ENCODE results near the gene SELENOW.
"Not testable (repeated sequence)": the region's sequence is repeated elsewhere in the genome, so short reads cannot be mapped to it uniquely, and the experiment has no call there.

The SELENOW gene

GRCh38 chr19:47802521-47803043, 24.1 kb downstream of the SELENOW start:
- no peaks in the 10 kb centered on the region for H3K27me3 ChIP-seq (ENCODE audit: insufficient read depth, low read length, poor library complexity)
- no peaks in the 10 kb centered on the region for H3K4me1 ChIP-seq (ENCODE audit: control insufficient read depth, low read depth, low read length)
- no peak overlapping the region for H2AK5ac ChIP-seq (ENCODE audit: low read length)
- H3K18ac ChIP-seq (ENCODE audit: low read length) = no peak overlapping the region
- no peaks in the 10 kb centered on the region for H3K79me1 ChIP-seq (ENCODE audit: low read length)
- H2BK120ac ChIP-seq (ENCODE audit: low read depth, low read length) = no peak overlapping the region
- H3K36me3 ChIP-seq (ENCODE audit: control insufficient read depth, insufficient read depth, low read length) = no peaks in the 10 kb centered on the region
- no peak overlapping the region for H3K56ac ChIP-seq (ENCODE audit: low read length)
- H3K9ac ChIP-seq (ENCODE audit: low read length) = no peak overlapping the region
- no peak overlapping the region for H3K27ac ChIP-seq (ENCODE audit: low read depth, low read length)
- no peaks in the 10 kb centered on the region for H3K79me2 ChIP-seq (ENCODE audit: control insufficient read depth, insufficient read depth, low read length)
- no peak overlapping the region for H3K23ac ChIP-seq (ENCODE audit: low read length)
- no peak overlapping the region for H2BK5ac ChIP-seq (ENCODE audit: low read length)
- no peak overlapping the region for H2BK15ac ChIP-seq (replicated peaks; ENCODE audit: low read depth)
- H3K4ac ChIP-seq (ENCODE audit: low read depth, low read length) = no peak overlapping the region
- no peak overlapping the region for H4K8ac ChIP-seq (ENCODE audit: low read depth, low read length)
- H3K4me2 ChIP-seq (ENCODE audit: low read length) = no peak overlapping the region
- no CpG with 5 or more reads among the region's 25 CpGs for WGBS (ENCODE audit: extremely low coverage, insufficient coverage, low lambda C conversion rate)
- DNase-seq = no peak
- no peak overlapping the region for H3K4me3 ChIP-seq (ENCODE audit: low read length)
- H4K5ac ChIP-seq (ENCODE audit: low read length) = no peak overlapping the region

- not testable (repeated sequence) for H3K56ac ChIP-seq (ENCODE audit: low read length); DNase-seq; H3K23ac ChIP-seq (ENCODE audit: low read length); H2AK5ac ChIP-seq (ENCODE audit: low read length); H3K79me1 ChIP-seq (ENCODE audit: low read length); H4K5ac ChIP-seq (ENCODE audit: low read length); H3K9ac ChIP-seq (ENCODE audit: low read length); H2BK15ac ChIP-seq (replicated peaks; ENCODE audit: low read depth); H3K27ac ChIP-seq (ENCODE audit: low read depth, low read length); H3K4me2 ChIP-seq (ENCODE audit: low read length); H3K18ac ChIP-seq (ENCODE audit: low read length); H3K79me2 ChIP-seq (ENCODE audit: control insufficient read depth, insufficient read depth, low read length); H3K4me1 ChIP-seq (ENCODE audit: control insufficient read depth, low read depth, low read length); H2BK120ac ChIP-seq (ENCODE audit: low read depth, low read length); H3K4ac ChIP-seq (ENCODE audit: low read depth, low read length); H4K8ac ChIP-seq (ENCODE audit: low read depth, low read length); H3K27me3 ChIP-seq (ENCODE audit: insufficient read depth, low read length, poor library complexity); H3K4me3 ChIP-seq (ENCODE audit: low read length); H2BK5ac ChIP-seq (ENCODE audit: low read length); H3K36me3 ChIP-seq (ENCODE audit: control insufficient read depth, insufficient read depth, low read length)
- no CpG with 5 or more reads among the region's 21 CpGs for WGBS (ENCODE audit: extremely low coverage, insufficient coverage, low lambda C conversion rate)
Observed at GRCh38 chr19:47803148-47803547, 24.6 kb downstream of the SELENOW start.

DNA sequence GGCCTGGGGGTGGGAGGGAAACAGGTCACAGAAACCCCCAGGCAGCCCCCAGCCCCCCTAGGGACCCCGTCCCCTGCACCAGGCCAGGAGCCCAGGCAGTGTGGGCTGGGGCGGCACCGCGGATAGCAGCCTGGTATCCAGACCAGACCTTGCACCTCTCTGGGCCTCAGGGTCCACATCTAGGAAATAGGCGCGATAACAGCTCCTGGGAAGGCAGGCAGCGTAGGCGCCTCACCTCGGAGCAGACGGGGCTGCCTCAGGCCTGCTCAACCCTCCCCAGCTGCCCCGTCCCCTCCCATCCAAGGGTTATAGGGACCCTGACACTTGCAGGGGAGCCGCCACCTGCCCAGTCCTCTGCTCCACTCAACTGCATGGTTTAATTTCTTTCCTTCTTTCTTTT, 25.2 kb downstream of the SELENOW start:
- H3K4me2 ChIP-seq (ENCODE audit: low read length); H3K79me1 ChIP-seq (ENCODE audit: low read length); H3K36me3 ChIP-seq (ENCODE audit: control insufficient read depth, insufficient read depth, low read length); H2AK5ac ChIP-seq (ENCODE audit: low read length); H3K4ac ChIP-seq (ENCODE audit: low read depth, low read length); H3K56ac ChIP-seq (ENCODE audit: low read length); H3K23ac ChIP-seq (ENCODE audit: low read length); H3K27ac ChIP-seq (ENCODE audit: low read depth, low read length); H2BK15ac ChIP-seq (replicated peaks; ENCODE audit: low read depth); H2BK120ac ChIP-seq (ENCODE audit: low read depth, low read length); H3K4me1 ChIP-seq (ENCODE audit: control insufficient read depth, low read depth, low read length); H2BK5ac ChIP-seq (ENCODE audit: low read length); H3K18ac ChIP-seq (ENCODE audit: low read length); H3K4me3 ChIP-seq (ENCODE audit: low read length); DNase-seq; H3K79me2 ChIP-seq (ENCODE audit: control insufficient read depth, insufficient read depth, low read length); H3K9ac ChIP-seq (ENCODE audit: low read length); H3K27me3 ChIP-seq (ENCODE audit: insufficient read depth, low read length, poor library complexity); H4K5ac ChIP-seq (ENCODE audit: low read length); H4K8ac ChIP-seq (ENCODE audit: low read depth, low read length): not testable (repeated sequence)
- WGBS (ENCODE audit: extremely low coverage, insufficient coverage, low lambda C conversion rate) = no CpG with 5 or more reads among the region's 12 CpGs

GRCh38 chr19:47804451-47804850, 25.9 kb downstream of the SELENOW start, which contains the start of gene TPRX1:
TPRX1 (minus strand) TSS chr19:47804551; CDS start chr19:47804539, 12 bp downstream.
- H3K27me3 ChIP-seq (ENCODE audit: insufficient read depth, low read length, poor library complexity); H2BK5ac ChIP-seq (ENCODE audit: low read length); H3K9ac ChIP-seq (ENCODE audit: low read length); H2BK120ac ChIP-seq (ENCODE audit: low read depth, low read length); H2AK5ac ChIP-seq (ENCODE audit: low read length); H3K4me1 ChIP-seq (ENCODE audit: control insufficient read depth, low read depth, low read length); H3K27ac ChIP-seq (ENCODE audit: low read depth, low read length); DNase-seq; H3K4me2 ChIP-seq (ENCODE audit: low read length); H4K8ac ChIP-seq (ENCODE audit: low read depth, low read length); H3K23ac ChIP-seq (ENCODE audit: low read length); H3K18ac ChIP-seq (ENCODE audit: low read length); H2BK15ac ChIP-seq (replicated peaks; ENCODE audit: low read depth); H3K79me2 ChIP-seq (ENCODE audit: control insufficient read depth, insufficient read depth, low read length); H3K36me3 ChIP-seq (ENCODE audit: control insufficient read depth, insufficient read depth, low read length); H3K4ac ChIP-seq (ENCODE audit: low read depth, low read length); H4K5ac ChIP-seq (ENCODE audit: low read length); H3K79me1 ChIP-seq (ENCODE audit: low read length); H3K4me3 ChIP-seq (ENCODE audit: low read length); H3K56ac ChIP-seq (ENCODE audit: low read length): not testable (repeated sequence)
- no CpG with 5 or more reads among the region's 5 CpGs for WGBS (ENCODE audit: extremely low coverage, insufficient coverage, low lambda C conversion rate)

DNA sequence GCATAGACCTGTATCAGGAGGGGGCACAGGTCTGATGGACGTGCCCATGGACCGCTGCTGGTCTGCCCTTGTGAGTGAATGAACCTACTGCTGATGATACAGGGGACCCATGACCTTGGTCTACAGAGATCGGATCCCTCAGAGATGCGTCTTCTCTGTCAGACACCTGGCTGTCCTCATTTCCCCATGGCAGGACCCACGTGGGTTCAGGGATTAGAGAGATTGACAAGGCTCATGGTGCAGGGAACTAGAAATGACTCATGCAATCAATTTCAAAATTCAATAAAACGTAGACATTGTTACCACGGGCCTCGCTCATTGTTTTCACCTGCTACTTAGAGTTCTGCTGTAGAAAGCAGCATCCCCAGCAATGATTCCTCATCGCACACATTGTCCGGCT, 26.8 kb downstream of the SELENOW start:
- WGBS (ENCODE audit: extremely low coverage, insufficient coverage, low lambda C conversion rate) = no CpG with 5 or more reads among the region's 10 CpGs

GRCh38 chr19:47806435-47806834, 27.9 kb downstream of the SELENOW start:
- no peak overlapping the region for H4K5ac ChIP-seq (ENCODE audit: low read length)
- H2BK120ac ChIP-seq (ENCODE audit: low read depth, low read length) = no peak overlapping the region
- no peak overlapping the region for H4K8ac ChIP-seq (ENCODE audit: low read depth, low read length)
- H3K27me3 ChIP-seq (ENCODE audit: insufficient read depth, low read length, poor library complexity) = no peaks in the 10 kb centered on the region
- H2AK5ac ChIP-seq (ENCODE audit: low read length) = no peak overlapping the region
- H3K4ac ChIP-seq (ENCODE audit: low read depth, low read length) = no peak overlapping the region
- H3K4me2 ChIP-seq (ENCODE audit: low read length) = no peak overlapping the region
- H3K23ac ChIP-seq (ENCODE audit: low read length) = no peak overlapping the region
- WGBS (ENCODE audit: extremely low coverage, insufficient coverage, low lambda C conversion rate) = no CpG with 5 or more reads among the region's 6 CpGs
- no peaks in the 10 kb centered on the region for H3K79me2 ChIP-seq (ENCODE audit: control insufficient read depth, insufficient read depth, low read length)
- H3K4me3 ChIP-seq (ENCODE audit: low read length) = no peak overlapping the region
- H3K56ac ChIP-seq (ENCODE audit: low read length) = no peak overlapping the region
- H3K27ac ChIP-seq (ENCODE audit: low read depth, low read length) = no peak overlapping the region
- H3K36me3 ChIP-seq (ENCODE audit: control insufficient read depth, insufficient read depth, low read length) = no peaks in the 10 kb centered on the region
- H3K18ac ChIP-seq (ENCODE audit: low read length) = no peak overlapping the region
- H2BK5ac ChIP-seq (ENCODE audit: low read length) = no peak overlapping the region
- H3K9ac ChIP-seq (ENCODE audit: low read length) = no peak overlapping the region
- no peaks in the 10 kb centered on the region for H3K79me1 ChIP-seq (ENCODE audit: low read length)
- H2BK15ac ChIP-seq (replicated peaks; ENCODE audit: low read depth) = no peak overlapping the region
- no peaks in the 10 kb centered on the region for H3K4me1 ChIP-seq (ENCODE audit: control insufficient read depth, low read depth, low read length)
- no peak for DNase-seq

More for the DNA sequence above, 26.8 kb downstream of the SELENOW start:
- no peaks in the 10 kb centered on the region for H3K27me3 ChIP-seq (ENCODE audit: insufficient read depth, low read length, poor library complexity)
- H2BK15ac ChIP-seq (replicated peaks; ENCODE audit: low read depth) = no peak overlapping the region
- no peak overlapping the region for H4K8ac ChIP-seq (ENCODE audit: low read depth, low read length)
- H3K36me3 ChIP-seq (ENCODE audit: control insufficient read depth, insufficient read depth, low read length) = no peaks in the 10 kb centered on the region
- H3K56ac ChIP-seq (ENCODE audit: low read length) = no peak overlapping the region
- H3K27ac ChIP-seq (ENCODE audit: low read depth, low read length) = no peak overlapping the region
- no peak overlapping the region for H3K18ac ChIP-seq (ENCODE audit: low read length)
- H2AK5ac ChIP-seq (ENCODE audit: low read length) = no peak overlapping the region
- no peak overlapping the region for H4K5ac ChIP-seq (ENCODE audit: low read length)
- no peak overlapping the region for H3K4me2 ChIP-seq (ENCODE audit: low read length)
- DNase-seq = no peak
- no peaks in the 10 kb centered on the region for H3K79me2 ChIP-seq (ENCODE audit: control insufficient read depth, insufficient read depth, low read length)
- no peak overlapping the region for H3K23ac ChIP-seq (ENCODE audit: low read length)
- H3K4me1 ChIP-seq (ENCODE audit: control insufficient read depth, low read depth, low read length) = no peaks in the 10 kb centered on the region
- no peak overlapping the region for H3K9ac ChIP-seq (ENCODE audit: low read length)
- no peak overlapping the region for H2BK5ac ChIP-seq (ENCODE audit: low read length)
- no peak overlapping the region for H3K4ac ChIP-seq (ENCODE audit: low read depth, low read length)
- H3K4me3 ChIP-seq (ENCODE audit: low read length) = no peak overlapping the region
- H3K79me1 ChIP-seq (ENCODE audit: low read length) = no peaks in the 10 kb centered on the region
- H2BK120ac ChIP-seq (ENCODE audit: low read depth, low read length) = no peak overlapping the region

All from mesendoderm (in vitro differentiated cells).